Adrenal gland (tissue), 12 donors: ENCODE data around the gene ST3GAL3. TPM values are rescaled to one million over a fixed set of nuclear protein-coding genes. Genes with fewer than 3 reads are reported as not detected.

Experiments used
- DNase-seq, 7 donors: peaks; one replicate each; pipeline ENCODE4 v3.0.0-alpha.2; 2019 to 2020
- H3K27ac ChIP-seq, 5 donors: fragments of 200-600 bp; sonication (generic) in 4 of 5; 1 replicate in 3 of 5; 2 replicates in 2 of 5; pipeline versions ENCODE4 v1.5.1 to v1.8.0; 2016 to 2020; ENCODE audit warnings: mild to moderate bottlenecking in 1 of 5
- H3K27me3 ChIP-seq: fragments of 200-600 bp; 2 replicates; pipeline ENCODE4 v1.8.0; 2021
- H3K36me3 ChIP-seq, 2 donors: fragments of 200-600 bp; replicated peaks in 1 of 2; 1 replicate in 1 of 2; 2 replicates in 1 of 2; pipeline versions ENCODE4 v1.5.1 to v1.8.0; 2018 to 2022
- H3K4me1 ChIP-seq, 2 donors: fragments of 200-600 bp; replicated peaks in 1 of 2; 1 replicate in 1 of 2; 2 replicates in 1 of 2; pipeline versions ENCODE4 v1.5.1 to v1.8.0; 2018 to 2021
- H3K4me3 ChIP-seq, 4 donors: fragments of 200-600 bp; sonication (generic) in 3 of 4; one replicate each; pipeline ENCODE4 v1.5.1; 2016 to 2018
- H3K9me3 ChIP-seq, 3 donors: fragments of 200-600 bp; sonication (generic) in 1 of 3; replicated peaks in 1 of 3; 1 replicate in 2 of 3; 2 replicates in 1 of 3; pipeline versions ENCODE4 v1.5.1 to v1.8.0; 2016 to 2021
- CTCF ChIP-seq, 6 experiments: fragments of 450-650 bp in 4 of 6; fragments of 200-600 bp in 2 of 6; sonication (generic) in 1 of 6; IDR thresholded peaks; 1 replicate in 5 of 6; 2 replicates in 1 of 6; pipeline versions ENCODE4 v1.5.1 to v1.8.0; 2016 to 2021; ENCODE audit warnings: antibody characterized with exemption in 6 of 6, mild to moderate bottlenecking in 2 of 6, moderate library complexity in 1 of 6
- POLR2A ChIP-seq, 2 donors: fragments of 450-650 bp; IDR thresholded peaks; one replicate each; pipeline ENCODE4 v1.6.1; 2017; ENCODE audit warnings: antibody characterized with exemption in 2 of 2, mild to moderate bottlenecking in 2 of 2, moderate library complexity in 1 of 2
- WGBS, 4 donors: extraction: QIAGEN DNeasy Blood & Tissue Kit in 2 of 4; methylation state at CpG; one replicate each; pipeline versions ENCODE4 v1.1.5 to v1.1.7; 2013 to 2017; 5-methylcytosine and 5-hydroxymethylcytosine counted together
- intact Hi-C, 2 donors: fragments of 100-400 bp; cut with DNase I; formaldehyde crosslinking; loops; one replicate each; pipeline versions ENCODE4 v1.14.1 to v1.15.0; 2022 to 2023
- polyA plus RNA-seq, 3 donors: library from polyadenylated mRNA; stranded (reverse); fragments of 200-250 nt in 2 of 3; fragments of 350-450 nt in 1 of 3; fragmentation: Illumina TruSeq in 1 of 3; extraction: RNeasy Lipid Tissue Mini Kit (QIAGEN cat#74804) in 1 of 3; gene quantifications; one replicate each; pipeline ENCODE4 v1.2.3, GENCODE V29; 2013 to 2014
- total RNA-seq, 9 donors: library from RNA; depleted of rRNA in 4 of 9; stranded (reverse); fragments of >200 nt in 4 of 9; fragments of 120-200 nt in 1 of 9; fragmentation: NEBNext Ultra II Directional in 1 of 9; extraction: Animal tissue kit (Norgen Biotek cat#: 25700) in 1 of 9; gene quantifications; one replicate each; pipeline versions ENCODE4 v1.1.0 to v1.2.4, GENCODE V29; 2013 to 2023
- donor health status: healthy with polysubstance abuse.
- donor health status: Bipolar disorder and iron deficiency.
- donor health status: DM: yes; HTN: yes; CAD: no.
- donor health status: DM: no; HTN: no; CAD: no.
- donor health status: DM: no; HTN: no; CAD: no.
- donor health status: DM: yes; HTN: yes; CAD: no.

The ST3GAL3 gene
- total and polyA plus RNA-seq, 12 donors, result 15.6 to 47.5 (median 27.7) TPM

- DNase-seq, result no peak
- WGBS, 4 donors, result 92 to 97% (median 96%) methylated on average over 9 of the region's 9 CpGs
- Histone ChIP-seq H3K4me3 (no peak overlapping the region), H3K36me3 (no peaks in the 10 kb centered on the region), H3K27me3 (no peaks in the 10 kb centered on the region), H3K27ac (no peak overlapping the region), H3K4me1 (no peaks in the 10 kb centered on the region), H3K9me3 (no peaks in the 10 kb centered on the region)
- intact Hi-C loops, result no loop called here
- TF ChIP-seq CTCF (IDR thresholded peaks at IDR 0.05) (no peak), POLR2A (IDR thresholded peaks at IDR 0.05) (no peak)
Measured at GRCh38 chr1:43803105-43803504, 95.8 kb downstream of the ST3GAL3 start.

- WGBS, 4 donors, result 61 to 72% (median 69%) methylated on average over 4 of the region's 4 CpGs
- no peak overlapping the region for H3K27ac ChIP-seq
- TF ChIP-seq POLR2A (IDR thresholded peaks at IDR 0.05), result no peak
- no peak for TF ChIP-seq CTCF (IDR thresholded peaks at IDR 0.05)
- no peaks in the 10 kb centered on the region for H3K36me3 ChIP-seq
- no peak overlapping the region for H3K4me3 ChIP-seq
- no peak for DNase-seq
- H3K4me1 ChIP-seq, result no peaks in the 10 kb centered on the region
- H3K9me3 ChIP-seq, result no peaks in the 10 kb centered on the region
- H3K27me3 ChIP-seq, result no peaks in the 10 kb centered on the region
- intact Hi-C loops, result no loop called here
Measured at GRCh38 chr1:43803646-43804045, 96.3 kb downstream of the ST3GAL3 start.

- DNase-seq, result no peak
- Histone ChIP-seq H3K27me3 (no peaks in the 10 kb centered on the region), H3K9me3 (no peaks in the 10 kb centered on the region), H3K4me3 (no peak overlapping the region), H3K36me3 (no peaks in the 10 kb centered on the region), H3K27ac (no peak overlapping the region), H3K4me1 (no peaks in the 10 kb centered on the region)
- no peak for TF ChIP-seq POLR2A (IDR thresholded peaks at IDR 0.05)
- no peak for TF ChIP-seq CTCF (IDR thresholded peaks at IDR 0.05)
- intact Hi-C loops, result no loop called here
- WGBS, 4 donors, result 83 to 89% (median 87%) methylated on average over 4 of the region's 4 CpGs
Measured at GRCh38 chr1:43804569-43804968, 97.2 kb downstream of the ST3GAL3 start.

GRCh38 chr1:43805340-43805739 is 98.0 kb downstream of the ST3GAL3 start:
- intact Hi-C loops, result no loop called here
- Histone ChIP-seq H3K4me3 (no peak overlapping the region), H3K9me3 (no peaks in the 10 kb centered on the region), H3K27ac (no peak overlapping the region), H3K4me1 (no peaks in the 10 kb centered on the region), H3K36me3 (no peaks in the 10 kb centered on the region), H3K27me3 (no peaks in the 10 kb centered on the region)
- DNase-seq, result no peak
- WGBS, 4 donors, result 92 to 99% (median 96%) methylated on average over 5 of the region's 5 CpGs
- TF ChIP-seq POLR2A (IDR thresholded peaks at IDR 0.05), result no peak
- no peak for TF ChIP-seq CTCF (IDR thresholded peaks at IDR 0.05)
